Measurements from ENCODE around the gene TAF11L13.

GRCh38 chr5:17679597-17680203 lies 47.8 kb downstream of the TAF11L13 start:
- TF ChIP-seq MYBL2 (CRISPR knock-in tag; IDR thresholded peaks at IDR 0.05) (no peak), SOX15 (CRISPR knock-in tag; IDR thresholded peaks at IDR 0.05) (no peak), ZNF263 (CRISPR knock-in tag; IDR thresholded peaks at IDR 0.05; ENCODE audit: low read depth) (no peak), ATF2 (CRISPR knock-in tag; IDR thresholded peaks at IDR 0.05; ENCODE audit: borderline replicate concordance, low read depth) (no peak)
- TF ChIP-seq, protein P1, sequence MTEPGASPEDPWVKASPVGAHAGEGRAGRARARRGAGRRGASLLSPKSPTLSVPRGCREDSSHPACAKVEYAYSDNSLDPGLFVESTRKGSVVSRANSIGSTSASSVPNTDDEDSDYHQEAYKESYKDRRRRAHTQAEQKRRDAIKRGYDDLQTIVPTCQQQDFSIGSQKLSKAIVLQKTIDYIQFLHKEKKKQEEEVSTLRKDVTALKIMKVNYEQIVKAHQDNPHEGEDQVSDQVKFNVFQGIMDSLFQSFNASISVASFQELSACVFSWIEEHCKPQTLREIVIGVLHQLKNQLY (CRISPR knock-in tag; IDR thresholded peaks at IDR 0.05) = no peak
- TF ChIP-seq, protein P2, sequence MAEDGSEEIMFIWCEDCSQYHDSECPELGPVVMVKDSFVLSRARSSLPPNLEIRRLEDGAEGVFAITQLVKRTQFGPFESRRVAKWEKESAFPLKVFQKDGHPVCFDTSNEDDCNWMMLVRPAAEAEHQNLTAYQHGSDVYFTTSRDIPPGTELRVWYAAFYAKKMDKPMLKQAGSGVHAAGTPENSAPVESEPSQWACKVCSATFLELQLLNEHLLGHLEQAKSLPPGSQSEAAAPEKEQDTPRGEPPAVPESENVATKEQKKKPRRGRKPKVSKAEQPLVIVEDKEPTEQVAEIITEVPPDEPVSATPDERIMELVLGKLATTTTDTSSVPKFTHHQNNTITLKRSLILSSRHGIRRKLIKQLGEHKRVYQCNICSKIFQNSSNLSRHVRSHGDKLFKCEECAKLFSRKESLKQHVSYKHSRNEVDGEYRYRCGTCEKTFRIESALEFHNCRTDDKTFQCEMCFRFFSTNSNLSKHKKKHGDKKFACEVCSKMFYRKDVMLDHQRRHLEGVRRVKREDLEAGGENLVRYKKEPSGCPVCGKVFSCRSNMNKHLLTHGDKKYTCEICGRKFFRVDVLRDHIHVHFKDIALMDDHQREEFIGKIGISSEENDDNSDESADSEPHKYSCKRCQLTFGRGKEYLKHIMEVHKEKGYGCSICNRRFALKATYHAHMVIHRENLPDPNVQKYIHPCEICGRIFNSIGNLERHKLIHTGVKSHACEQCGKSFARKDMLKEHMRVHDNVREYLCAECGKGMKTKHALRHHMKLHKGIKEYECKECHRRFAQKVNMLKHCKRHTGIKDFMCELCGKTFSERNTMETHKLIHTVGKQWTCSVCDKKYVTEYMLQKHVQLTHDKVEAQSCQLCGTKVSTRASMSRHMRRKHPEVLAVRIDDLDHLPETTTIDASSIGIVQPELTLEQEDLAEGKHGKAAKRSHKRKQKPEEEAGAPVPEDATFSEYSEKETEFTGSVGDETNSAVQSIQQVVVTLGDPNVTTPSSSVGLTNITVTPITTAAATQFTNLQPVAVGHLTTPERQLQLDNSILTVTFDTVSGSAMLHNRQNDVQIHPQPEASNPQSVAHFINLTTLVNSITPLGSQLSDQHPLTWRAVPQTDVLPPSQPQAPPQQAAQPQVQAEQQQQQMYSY (CRISPR knock-in tag; IDR thresholded peaks at IDR 0.05) = no peak
